ENCODE measurements around the gene SOX10.
"Not testable (repeated sequence)": the region's sequence is repeated elsewhere in the genome, so short reads cannot be mapped to it uniquely, and the experiment has no call there.

SOX10 gene

DNA sequence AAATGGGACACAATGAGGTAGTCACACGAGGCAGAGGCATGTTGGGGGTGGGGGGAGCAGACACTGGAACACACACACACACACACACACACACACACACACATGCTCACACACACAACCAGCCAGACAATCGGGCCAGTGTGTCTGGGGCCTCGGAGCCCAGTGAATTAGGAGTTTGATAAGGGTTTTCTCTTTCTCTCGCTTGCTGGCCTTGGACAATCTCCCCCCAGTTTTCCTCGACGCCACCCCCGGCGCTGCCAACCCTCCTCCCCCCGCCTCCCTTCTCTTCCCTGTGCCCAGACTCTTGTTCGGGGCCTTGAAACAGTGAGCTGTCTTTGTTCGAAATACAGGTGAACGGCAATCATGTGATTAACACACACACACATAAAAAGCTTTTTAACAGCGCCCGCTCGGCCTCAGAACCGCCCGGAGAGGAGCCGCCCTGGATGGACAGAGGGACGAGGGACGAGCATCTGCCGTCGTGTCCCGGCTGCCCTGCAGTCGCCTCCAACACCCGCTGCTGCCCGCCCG, 1.5 kb upstream of the SOX10 start:
- no peak for DNase-seq (ENCODE audit: low spot score)

- no peak for DNase-seq (ENCODE audit: low spot score)
Observed at GRCh38 chr22:37985050-37985585, 763 bp upstream of the SOX10 start.

- DNase-seq (ENCODE audit: low spot score) = no peak
Observed at GRCh38 chr22:37982938-37983859, 1.2 kb downstream of the SOX10 start.

GRCh38 chr22:37982151-37982785, 2.1 kb downstream of the SOX10 start:
- no peak for DNase-seq (ENCODE audit: low spot score)

DNA sequence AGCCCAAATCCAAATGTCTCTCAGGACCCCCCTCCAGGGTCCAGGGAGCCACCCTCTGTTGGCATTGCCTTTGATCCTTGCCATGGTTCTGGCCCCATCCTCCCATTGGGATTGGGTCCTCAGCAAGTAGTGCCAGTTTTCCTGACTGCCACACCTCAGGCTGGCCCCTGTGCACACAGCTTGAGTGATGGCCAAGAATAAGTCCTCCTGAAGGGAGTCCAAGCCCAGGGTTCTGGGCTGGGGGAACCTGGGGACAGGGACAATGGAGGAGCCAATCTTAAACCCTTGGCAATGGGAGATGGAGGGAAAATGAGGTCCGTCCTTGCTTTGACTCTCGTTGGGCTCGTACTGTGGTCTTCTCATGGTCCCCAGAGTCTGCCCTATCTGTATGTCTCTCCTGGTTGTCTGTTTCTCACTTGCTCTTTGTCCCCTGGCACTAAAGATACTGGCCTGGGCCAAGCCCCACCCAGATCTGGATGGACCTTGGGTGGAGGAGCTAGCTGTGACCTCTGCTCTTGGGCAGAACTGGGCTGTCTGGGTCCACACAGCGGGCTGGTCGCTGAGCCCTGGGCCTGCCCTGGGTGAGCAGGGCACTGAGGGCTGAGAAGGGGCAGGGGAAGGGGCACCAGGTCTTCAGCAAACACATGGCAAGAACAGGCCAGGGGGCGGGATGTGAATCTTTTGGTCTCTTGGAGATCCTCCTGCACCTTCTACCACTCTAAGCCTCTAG, 2.9 kb downstream of the SOX10 start:
- no peak for DNase-seq (ENCODE audit: low spot score)

- DNase-seq (ENCODE audit: low spot score) = no peak
Observed at GRCh38 chr22:37979782-37980181, 4.6 kb downstream of the SOX10 start.

DNA sequence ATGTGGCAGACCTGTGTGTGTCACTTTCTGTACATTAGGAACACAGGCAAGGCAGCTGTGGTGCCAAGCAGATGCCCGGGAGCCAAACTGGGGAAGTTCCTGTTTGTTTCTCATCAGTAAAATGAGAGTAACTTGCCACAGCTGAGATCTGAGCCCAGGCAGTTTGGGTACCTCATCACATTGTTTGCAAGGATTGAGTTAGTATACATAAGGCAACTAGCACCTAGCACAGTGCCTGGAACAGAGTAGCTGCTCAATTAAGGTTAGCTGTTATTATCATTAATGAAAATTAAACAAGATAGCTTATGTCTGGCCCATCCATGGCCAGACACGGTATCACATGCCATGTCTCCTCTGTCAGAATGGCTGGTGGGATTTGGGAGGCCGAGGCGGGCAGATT, 7.8 kb downstream of the SOX10 start:
- no peak for DNase-seq (ENCODE audit: low spot score)

DNA sequence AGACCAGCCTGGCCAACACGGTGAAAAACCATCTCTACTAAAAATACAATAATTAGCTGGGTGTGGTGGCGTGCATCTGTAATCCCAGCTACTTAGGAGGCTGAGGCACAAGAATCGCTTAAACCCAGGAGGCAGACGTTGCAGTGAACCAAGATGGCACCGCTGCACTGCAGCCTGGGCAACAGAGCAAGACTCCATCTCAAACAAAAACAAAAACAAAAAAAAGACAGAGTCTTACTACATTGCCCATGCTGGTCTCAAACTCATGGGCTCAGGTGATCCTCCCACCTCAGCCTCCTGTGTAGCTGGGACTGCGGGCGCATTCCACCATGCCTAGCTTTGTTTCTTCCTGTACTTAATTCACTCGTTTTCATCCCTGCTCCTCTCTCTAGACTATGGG, 8.3 kb downstream of the SOX10 start:
- DNase-seq (ENCODE audit: low spot score) = not testable (repeated sequence)

- DNase-seq (ENCODE audit: low spot score) = no peak
Observed at GRCh38 chr22:37975153-37975552, 9.2 kb downstream of the SOX10 start.

GRCh38 chr22:37973271-37974170, 10.8 kb downstream of the SOX10 start:
- DNase-seq (ENCODE audit: low spot score) = no peak

DNA sequence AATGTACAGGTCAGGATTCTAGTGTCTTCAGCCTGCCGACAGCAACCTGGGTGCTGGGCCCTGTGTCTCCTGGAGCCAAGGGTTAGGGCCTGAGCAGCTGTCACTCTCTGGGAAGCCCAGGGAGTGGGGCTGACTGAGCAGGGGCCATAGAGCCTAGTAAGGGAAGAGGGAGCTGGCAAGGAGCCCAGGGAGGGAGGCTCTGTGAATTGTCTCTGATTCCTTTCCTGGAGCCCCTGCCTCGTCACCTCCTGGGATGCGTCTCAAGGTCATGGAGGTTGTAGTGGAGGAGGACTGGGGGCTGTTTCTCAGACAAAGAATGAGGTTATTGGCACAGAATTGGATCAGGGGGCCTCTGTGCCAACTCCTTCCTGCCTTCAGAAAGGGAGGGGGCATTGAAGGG, 11.8 kb downstream of the SOX10 start:
- no peak for DNase-seq (ENCODE audit: low spot score)

DNA sequence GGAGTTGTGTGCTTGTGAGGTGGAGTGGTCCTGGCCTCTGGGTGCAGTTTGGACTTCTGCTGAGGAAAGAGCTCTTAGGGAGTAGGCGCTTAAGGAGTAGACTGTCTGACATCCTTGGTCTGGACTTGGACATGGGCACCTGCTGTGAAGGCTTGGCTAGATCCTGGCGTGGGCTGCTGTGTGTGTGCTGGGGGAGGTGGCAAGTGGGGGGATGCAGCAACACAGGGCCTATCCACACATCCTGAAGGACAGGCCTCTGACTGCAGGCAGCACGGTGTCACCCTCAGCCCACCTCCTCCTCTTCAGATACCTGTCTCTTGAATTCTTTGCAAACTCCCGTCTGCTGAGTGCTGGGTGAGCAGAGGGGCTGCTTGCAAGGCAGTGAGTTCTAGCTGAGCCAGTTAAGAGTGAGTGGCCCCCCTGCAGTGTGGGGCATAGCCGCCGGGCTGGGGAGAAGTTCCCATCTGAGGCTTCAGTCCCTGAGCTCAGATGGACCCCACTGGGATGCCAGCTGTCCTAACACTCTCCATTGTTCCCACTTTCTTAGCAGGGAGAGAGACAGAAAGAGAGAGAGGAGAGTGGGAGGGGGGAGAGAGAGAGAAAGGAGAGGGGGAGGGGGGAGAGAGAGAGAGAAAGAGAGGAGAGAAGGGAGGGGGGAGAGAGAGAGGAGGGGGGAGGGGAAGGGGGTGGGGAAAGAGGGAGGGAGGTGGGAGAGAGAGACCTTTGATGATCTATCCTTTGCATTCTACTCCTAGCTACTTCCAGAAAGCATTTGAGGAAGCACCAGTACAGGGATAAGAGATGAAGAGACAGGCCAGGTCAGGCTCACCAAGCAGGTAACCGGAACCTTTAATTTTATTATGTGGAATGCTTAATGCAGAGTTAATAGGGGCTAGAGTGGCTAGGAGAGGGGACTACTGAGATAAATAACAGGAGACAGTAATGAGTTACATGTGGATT, 12.6 kb downstream of the SOX10 start:
- DNase-seq (ENCODE audit: low spot score) = no peak

DNA sequence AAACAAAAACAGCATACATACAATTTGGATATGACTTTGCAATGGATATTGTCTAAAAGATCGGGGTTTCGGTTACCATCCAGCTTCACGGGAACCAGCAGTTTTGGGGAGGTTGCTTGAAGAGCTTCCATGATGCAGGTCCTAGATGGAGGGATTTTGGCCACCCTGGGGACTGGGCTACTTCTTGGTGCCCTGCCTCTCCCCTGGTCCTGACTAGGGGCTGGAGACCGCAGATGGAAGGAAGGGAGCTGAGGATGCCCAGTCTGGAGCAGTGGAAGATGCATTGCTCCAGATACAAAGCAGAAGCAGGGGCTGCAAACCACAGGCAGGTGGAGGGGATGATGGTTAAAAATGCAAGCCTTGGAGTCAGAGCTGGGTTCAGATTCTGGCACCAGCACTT, 13.5 kb downstream of the SOX10 start:
- no peak for DNase-seq (ENCODE audit: low spot score)

GRCh38 chr22:37968452-37969251, 15.7 kb downstream of the SOX10 start:
- no peak for DNase-seq (ENCODE audit: low spot score)

DNA sequence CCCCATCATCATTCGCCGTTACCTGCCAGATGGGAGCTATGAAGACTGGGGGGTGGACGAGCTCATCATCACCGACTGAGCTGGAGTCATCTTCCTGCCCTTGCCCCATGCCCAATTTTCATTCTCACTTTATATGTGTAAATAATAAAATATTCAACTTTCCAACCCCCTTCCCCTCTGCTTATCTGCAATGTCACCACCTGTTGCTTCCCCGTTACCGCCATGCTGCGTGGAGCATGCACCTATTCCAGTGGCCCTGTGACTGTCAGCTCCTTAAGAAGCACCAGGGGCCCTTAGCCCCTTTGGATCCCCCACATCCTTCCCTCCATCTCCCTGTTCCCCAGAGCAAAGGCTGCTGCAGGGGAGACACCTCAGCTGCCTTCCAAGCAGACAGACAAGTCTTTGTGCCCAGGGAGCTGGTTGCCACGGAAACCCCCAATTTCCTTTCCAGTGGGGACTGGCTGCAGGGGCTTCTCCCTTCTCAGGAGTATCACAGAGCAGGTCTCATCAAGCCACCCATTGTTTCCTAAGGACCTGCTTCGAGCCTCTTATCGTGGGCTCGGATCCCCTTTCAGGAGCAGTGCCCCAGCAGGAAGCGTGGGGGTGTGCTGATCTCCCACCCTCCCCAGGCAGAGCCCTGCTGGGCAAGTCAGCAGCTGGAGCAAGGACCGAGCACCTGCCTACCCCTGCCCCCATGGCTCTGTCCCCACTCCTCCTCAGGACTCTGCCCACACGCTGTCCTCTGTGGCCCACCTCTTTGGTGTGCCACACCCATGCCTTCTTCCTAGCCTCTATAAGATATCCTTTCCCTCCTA, 16.5 kb downstream of the SOX10 start:
- DNase-seq (ENCODE audit: low spot score) = no peak

- no peak for DNase-seq (ENCODE audit: low spot score)
Observed at GRCh38 chr22:37967147-37967546, 17.2 kb downstream of the SOX10 start.

GRCh38 chr22:37965940-37966664, 18.3 kb downstream of the SOX10 start:
- DNase-seq (ENCODE audit: low spot score) = no peak

GRCh38 chr22:37961062-37961461, 23.3 kb downstream of the SOX10 start:
- DNase-seq (ENCODE audit: low spot score) = no peak
